Astrocyte of the spinal cord (primary cell): ENCODE data around the gene PRDM2.

Source experiments
- DNase-seq: peaks from one replicate; pipeline ENCODE4 v3.0.0; 2011; ENCODE audit warnings: low read depth, low spot score
- H3K4me3 ChIP-seq: 2 replicates; pipeline ENCODE4 v1.5.1; 2011; ENCODE audit warnings: low read depth, mild to moderate bottlenecking, low read length, moderate library complexity
- CTCF ChIP-seq: IDR thresholded peaks from 2 replicates; pipeline ENCODE4 v1.5.1; 2012; ENCODE audit warnings: low read depth, mild to moderate bottlenecking, low read length, inconsistent platforms
- in situ Hi-C: cut with HindIII; loops from 2 replicates; pipeline ENCODE4 v1.10.0; 2017; ENCODE audit warnings: low sequenced_read_pairs

The PRDM2 gene

DNA sequence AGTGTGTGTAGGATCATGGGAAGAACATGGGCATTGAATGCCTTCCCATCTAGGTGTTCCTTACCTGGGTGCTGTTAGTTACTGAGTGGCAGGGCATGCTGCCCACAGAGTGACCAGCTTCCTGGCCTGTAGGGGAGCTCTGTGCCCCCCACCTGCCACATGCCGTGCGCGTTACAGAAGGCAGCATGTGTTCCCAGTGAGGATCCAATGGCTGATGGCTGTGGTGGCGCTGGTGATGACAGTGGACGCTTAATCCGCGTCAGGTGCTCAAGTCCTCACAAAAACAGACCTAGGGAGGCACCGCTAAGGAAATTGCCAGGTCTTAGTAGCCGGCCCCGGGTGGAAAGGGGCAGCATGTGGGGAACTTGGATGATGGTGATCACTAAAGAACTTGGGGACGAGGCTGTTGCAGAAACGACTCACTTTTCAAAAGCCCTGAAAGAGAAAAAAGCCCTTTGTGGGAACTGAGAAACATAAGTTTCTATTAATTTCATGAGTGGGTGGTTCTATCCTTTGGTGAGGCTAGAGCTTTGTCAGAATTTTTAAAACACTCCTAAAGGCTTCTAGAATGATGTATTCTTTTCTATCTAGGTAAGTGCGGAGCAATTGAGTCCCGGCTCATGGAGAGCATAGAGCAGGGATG lies 93.2 kb downstream of the PRDM2 start:
- no peak for DNase-seq
- no peak overlapping the region for H3K4me3 ChIP-seq
- TF ChIP-seq CTCF, result no peak
- in situ Hi-C loops, result no loop called here

DNA sequence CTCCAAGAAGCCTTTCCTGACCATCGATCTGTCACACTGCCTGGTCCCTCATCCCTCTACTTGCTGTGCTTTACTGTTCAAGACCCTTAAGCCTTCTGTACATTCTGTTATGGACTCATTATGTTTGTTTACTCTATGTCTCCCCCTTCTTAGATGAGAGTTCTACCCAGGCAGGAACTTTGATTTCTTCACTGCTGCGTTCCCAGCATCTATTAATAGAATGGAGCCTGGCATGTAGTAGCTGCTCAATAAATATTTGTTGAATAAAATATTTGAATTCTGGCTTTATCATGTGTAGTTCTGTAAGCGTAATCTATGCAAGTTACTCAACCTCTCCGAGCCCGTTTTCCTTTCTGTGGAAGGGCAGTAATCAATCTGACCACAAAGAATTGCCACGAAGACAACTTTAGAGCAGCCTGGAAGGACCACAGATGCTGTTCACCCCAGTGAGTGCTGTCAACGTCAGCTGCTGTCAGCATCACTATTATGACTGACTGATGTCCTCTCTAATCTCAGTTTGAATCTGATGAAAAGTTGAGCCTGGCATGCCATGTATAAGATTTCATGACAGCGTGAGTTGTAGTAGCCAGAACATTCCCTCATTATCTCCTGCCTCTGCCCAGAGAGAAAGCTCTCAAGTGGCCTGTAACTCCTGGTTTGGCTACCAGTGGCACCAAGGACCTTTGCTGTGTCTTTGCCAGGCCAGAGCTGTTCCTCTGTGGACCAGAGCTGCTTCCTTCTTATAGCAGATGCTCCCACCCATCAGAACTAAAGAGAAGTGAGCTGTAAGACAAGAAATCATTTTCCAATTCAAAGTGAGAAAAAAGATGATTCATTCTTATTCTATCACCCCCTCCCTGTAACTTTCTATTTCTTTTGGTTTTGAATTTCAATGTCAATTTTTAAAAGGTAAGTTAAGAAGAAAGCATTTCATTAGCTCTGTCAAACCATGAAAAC lies 94.5 kb downstream of the PRDM2 start:
- no peak for TF ChIP-seq CTCF
- no peak overlapping the region for H3K4me3 ChIP-seq
- no peak for DNase-seq
- in situ Hi-C loops, result no loop called here

- no peak for TF ChIP-seq CTCF
- no peak overlapping the region for H3K4me3 ChIP-seq
- in situ Hi-C loops, result no loop called here
- DNase-seq, result no peak
Observed at GRCh38 chr1:13797397-13797796, 97.4 kb downstream of the PRDM2 start.

DNA sequence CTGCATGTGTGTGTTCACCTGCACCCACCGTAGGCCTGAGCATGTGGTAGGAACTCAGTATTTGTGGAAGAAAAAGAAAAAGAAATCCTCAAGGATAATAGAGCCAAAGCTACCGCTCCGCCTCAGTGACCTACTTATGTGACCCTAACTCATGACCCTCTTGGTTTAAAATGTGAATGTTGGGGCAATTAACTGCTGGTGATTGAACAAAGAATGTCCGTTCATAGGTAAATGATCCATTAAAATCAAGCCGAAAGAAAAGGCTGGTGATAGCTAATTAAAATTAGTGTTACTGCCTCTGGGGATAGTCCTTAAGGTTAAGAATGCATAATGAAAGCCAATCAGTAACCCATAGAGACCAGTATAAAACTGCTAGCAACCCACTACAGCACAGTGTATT lies 98.1 kb downstream of the PRDM2 start:
- no peak for DNase-seq
- no peak for TF ChIP-seq CTCF
- in situ Hi-C loops, result no loop called here
- no peak overlapping the region for H3K4me3 ChIP-seq

DNA sequence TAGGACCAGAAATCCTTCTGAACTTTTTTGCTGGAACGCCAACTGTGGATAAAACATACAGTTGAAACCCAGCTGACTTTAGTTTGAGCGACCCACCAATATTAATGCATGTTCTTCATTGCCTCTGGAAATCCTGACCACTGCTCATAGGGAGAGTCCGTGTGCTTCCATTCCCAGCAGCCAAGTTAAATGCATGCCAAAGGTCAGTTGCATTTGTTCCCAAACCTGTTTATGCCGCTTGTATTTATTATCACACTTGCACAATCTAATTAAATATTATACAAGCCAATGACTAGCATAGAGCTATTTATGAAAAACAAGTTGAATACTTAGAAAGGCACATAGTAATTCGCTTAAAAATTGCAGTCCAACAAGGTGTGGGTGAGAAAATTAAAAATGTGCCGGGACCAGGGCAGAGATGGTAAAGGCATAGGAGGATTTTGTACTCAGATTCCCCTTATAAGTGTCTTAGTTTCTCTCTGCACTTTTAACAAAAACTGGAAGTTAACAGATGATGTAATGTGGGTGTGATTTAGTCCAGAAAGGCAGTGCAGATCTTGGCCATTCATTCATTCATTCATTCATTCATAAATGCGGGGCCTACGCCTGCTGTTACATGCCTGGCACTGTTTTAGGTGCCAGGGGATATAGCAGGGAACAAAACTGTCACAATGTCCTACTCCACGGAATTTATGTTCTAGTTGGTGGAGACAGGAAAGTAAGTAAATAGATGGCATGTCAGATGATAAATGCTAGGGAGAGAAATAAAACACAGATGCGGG lies 99.7 kb downstream of the PRDM2 start:
- no peak overlapping the region for H3K4me3 ChIP-seq
- no peak for TF ChIP-seq CTCF
- in situ Hi-C loops, result no loop called here
- no peak for DNase-seq

- H3K4me3 ChIP-seq, result no peak overlapping the region
- DNase-seq, result no peak
- no peak for TF ChIP-seq CTCF
- in situ Hi-C loops, result no loop called here
Observed at GRCh38 chr1:13801232-13801631, 101.2 kb downstream of the PRDM2 start.
